Neural progenitor cell (in vitro differentiated cells): ENCODE measurements around the gene DTD2. TPM values are rescaled to one million over a fixed set of nuclear protein-coding genes. Genes with fewer than 3 reads are reported as not detected.
"Not testable (repeated sequence)": the region's sequence is repeated elsewhere in the genome, so short reads cannot be mapped to it uniquely, and the experiment has no call there.

ENCODE experiments used
- DNase-seq: peaks from one replicate; pipeline ENCODE4 v3.0.0-alpha.2; 2016; ENCODE audit warnings: low spot score
- H2AFZ ChIP-seq: fragments of 200-600 bp; sonication (generic); replicated peaks from 2 replicates; pipeline ENCODE4 v1.6.1; 2016; ENCODE audit warnings: antibody characterized with exemption
- H3F3A ChIP-seq: fragments of 200-600 bp; sonication (generic); 2 replicates; pipeline ENCODE4 v1.6.1; 2016; ENCODE audit warnings: antibody characterized with exemption, low read depth
- H3K27ac ChIP-seq: fragments of 200-600 bp; sonication (generic); 2 replicates; pipeline ENCODE4 v1.5.1; 2016; ENCODE audit warnings: mild to moderate bottlenecking
- H3K27me3 ChIP-seq: fragments of 200-600 bp; sonication (generic); 2 replicates; pipeline ENCODE4 v1.6.1; 2016; ENCODE audit warnings: mild to moderate bottlenecking, moderate library complexity
- H3K36me3 ChIP-seq: fragments of 200-600 bp; sonication (generic); 2 replicates; pipeline ENCODE4 v1.5.1; 2016
- H3K4me1 ChIP-seq: fragments of 200-600 bp; sonication (generic); 2 replicates; pipeline ENCODE4 v1.6.1; 2016; ENCODE audit warnings: mixed run types
- H3K4me2 ChIP-seq: fragments of 200-600 bp; sonication (generic); 2 replicates; pipeline ENCODE4 v1.6.1; 2016
- H3K4me3 ChIP-seq: fragments of 200-600 bp; sonication (generic); 2 replicates; pipeline ENCODE4 v1.5.1; 2016
- H3K79me2 ChIP-seq: fragments of 200-600 bp; sonication (generic); 2 replicates; pipeline ENCODE4 v1.6.1; 2016; ENCODE audit warnings: low read depth
- H3K9ac ChIP-seq: fragments of 200-600 bp; sonication (generic); 2 replicates; pipeline ENCODE4 v1.6.1; 2016
- H3K9me3 ChIP-seq: fragments of 200-600 bp; sonication (generic); 2 replicates; pipeline ENCODE4 v1.5.1; 2016; ENCODE audit warnings: low read depth
- H4K20me1 ChIP-seq: fragments of 200-600 bp; sonication (generic); 2 replicates; pipeline ENCODE4 v1.6.1; 2016; ENCODE audit warnings: low read depth
- H3K27ac Mint-ChIP-seq: 3 replicates; pipeline ENCODE4 v1.8.0; 2021; ENCODE audit warnings: mixed read lengths
- H3K27me3 Mint-ChIP-seq: 2 replicates; pipeline ENCODE4 v1.8.0; 2022; ENCODE audit warnings: low read depth, mild to moderate bottlenecking, inconsistent platforms, moderate library complexity, mixed read lengths; ENCODE audit not compliant: insufficient read depth
- H3K36me3 Mint-ChIP-seq: 3 replicates; pipeline ENCODE4 v1.8.0; 2021; ENCODE audit warnings: mixed read lengths
- H3K4me1 Mint-ChIP-seq: 3 replicates; pipeline ENCODE4 v1.8.0; 2021; ENCODE audit warnings: mixed read lengths
- H3K4me3 Mint-ChIP-seq: 3 replicates; pipeline ENCODE4 v1.8.0; 2021; ENCODE audit warnings: mild to moderate bottlenecking, moderate library complexity, mixed read lengths
- H3K9me3 Mint-ChIP-seq: 3 replicates; pipeline ENCODE4 v1.8.0; 2020; ENCODE audit warnings: mixed read lengths
- CTCF ChIP-seq: fragments of 200-600 bp; sonication (generic); IDR thresholded peaks from 2 replicates; pipeline ENCODE4 v1.5.1; 2017; ENCODE audit warnings: antibody characterized with exemption, mild to moderate bottlenecking
- EZH2 ChIP-seq: fragments of 200-600 bp; sonication (generic); IDR thresholded peaks from 2 replicates; pipeline ENCODE4 v1.6.1; 2017; ENCODE audit warnings: antibody characterized with exemption, mild to moderate bottlenecking, moderate library complexity
- EZH2phosphoT487 ChIP-seq: fragments of 200-600 bp; sonication (generic); IDR thresholded peaks from 2 replicates; pipeline ENCODE4 v1.6.1; 2017; ENCODE audit warnings: antibody characterized with exemption
- total RNA-seq: library from RNA; depleted of rRNA; stranded (reverse); fragments of >200 nt; gene quantifications from 2 replicates; pipeline ENCODE4 v1.2.3, GENCODE V29; 2015; ENCODE audit warnings: low replicate concordance

Gene DTD2
- total RNA-seq, 1 donor from 2014 or later: 11.9 TPM

- Mint-ChIP-seq H3K27me3 (no peaks in the 10 kb centered on the region), H3K36me3 (peaks cover 14% of the 10 kb centered on the region), H3K4me1 (peaks cover 10% of the 10 kb centered on the region), H3K27ac (no peak overlapping the region), H3K9me3 (peaks cover 8% of the 10 kb centered on the region), H3K4me3 (no peak overlapping the region)
- H3K9me3 ChIP-seq: no peaks in the 10 kb centered on the region
- no peak overlapping the region for H3K4me3 ChIP-seq
- H3K36me3 ChIP-seq: no peaks in the 10 kb centered on the region
- no peaks in the 10 kb centered on the region for H4K20me1 ChIP-seq
- H3K9ac ChIP-seq: no peak overlapping the region
- TF ChIP-seq EZH2: no peak
- TF ChIP-seq CTCF: no peak
- no peak for TF ChIP-seq EZH2phosphoT487
- no peaks in the 10 kb centered on the region for H3K4me1 ChIP-seq
- no peak for DNase-seq
- H3K27ac ChIP-seq: no peak overlapping the region
- no peaks in the 10 kb centered on the region for H3K27me3 ChIP-seq
- no peak overlapping the region for H3K4me2 ChIP-seq
- H3K79me2 ChIP-seq: no peaks in the 10 kb centered on the region
- H2AFZ ChIP-seq: no peak overlapping the region
- H3F3A ChIP-seq: no peaks in the 10 kb centered on the region
These were observed 15.8 kb downstream of the DTD2 start for GRCh38 chr14:31441273-31442111.

- Mint-ChIP-seq H3K36me3 (peaks cover 16% of the 10 kb centered on the region), H3K4me3 (no peak overlapping the region), H3K27me3 (peaks cover 2% of the 10 kb centered on the region), H3K4me1 (peaks cover 10% of the 10 kb centered on the region), H3K9me3 (peaks cover 12% of the 10 kb centered on the region), H3K27ac (peak overlapping the region; percentile 29)
- Histone ChIP-seq H3K36me3 (no peaks in the 10 kb centered on the region), H3K79me2 (no peaks in the 10 kb centered on the region), H3K4me3 (no peak overlapping the region), H4K20me1 (no peaks in the 10 kb centered on the region), H3K27me3 (no peaks in the 10 kb centered on the region), H3K9ac (no peak overlapping the region), H3K27ac (no peak overlapping the region), H3F3A (no peaks in the 10 kb centered on the region), H3K4me1 (no peaks in the 10 kb centered on the region), H2AFZ (no peak overlapping the region), H3K9me3 (no peaks in the 10 kb centered on the region), H3K4me2 (no peak overlapping the region)
- TF ChIP-seq EZH2: no peak
- TF ChIP-seq EZH2phosphoT487: no peak
- TF ChIP-seq CTCF: no peak
- DNase-seq: no peak
These were observed 17.0 kb downstream of the DTD2 start for GRCh38 chr14:31440280-31440679.

- Histone ChIP-seq H3K9ac (no peak overlapping the region), H3K4me3 (no peak overlapping the region), H3K79me2 (no peaks in the 10 kb centered on the region), H3K9me3 (no peaks in the 10 kb centered on the region), H3K27ac (no peak overlapping the region), H3K27me3 (no peaks in the 10 kb centered on the region), H3K4me2 (no peak overlapping the region), H4K20me1 (no peaks in the 10 kb centered on the region), H3F3A (no peaks in the 10 kb centered on the region), H2AFZ (no peak overlapping the region), H3K36me3 (no peaks in the 10 kb centered on the region), H3K4me1 (no peaks in the 10 kb centered on the region)
- peaks cover 12% of the 10 kb centered on the region for H3K9me3 Mint-ChIP-seq
- H3K4me1 Mint-ChIP-seq: peaks cover 10% of the 10 kb centered on the region
- peaks cover 2% of the 10 kb centered on the region for H3K27me3 Mint-ChIP-seq
- peaks cover 16% of the 10 kb centered on the region for H3K36me3 Mint-ChIP-seq
- H3K4me3 Mint-ChIP-seq: no peak overlapping the region
- TF ChIP-seq EZH2: no peak
- DNase-seq: no peak
- peak overlapping the region; percentile 29 for H3K27ac Mint-ChIP-seq
These were observed 17.7 kb downstream of the DTD2 start for GRCh38 chr14:31439561-31439960.

GRCh38 chr14:31437045-31437691 is 20.1 kb downstream of the DTD2 start:
- not testable (repeated sequence) for H3K27ac ChIP-seq, H3K79me2 ChIP-seq, H3K4me3 Mint-ChIP-seq, H3F3A ChIP-seq, H3K4me1 ChIP-seq, DNase-seq, H3K27ac Mint-ChIP-seq, H3K36me3 ChIP-seq, H3K9ac ChIP-seq, H2AFZ ChIP-seq, H3K4me2 ChIP-seq, H3K9me3 ChIP-seq, H3K27me3 ChIP-seq, H3K27me3 Mint-ChIP-seq, H4K20me1 ChIP-seq, H3K4me3 ChIP-seq
- Mint-ChIP-seq H3K4me1 (peaks cover 10% of the 10 kb centered on the region), H3K36me3 (peaks cover 19% of the 10 kb centered on the region), H3K9me3 (peaks cover 17% of the 10 kb centered on the region)
